Lower lobe of right lung (tissue), 2 donors: ENCODE measurements around the gene NKAIN1. TPM values are rescaled to one million over a fixed set of nuclear protein-coding genes. Genes with fewer than 3 reads are reported as not detected.

Source experiments
- ATAC-seq, 2 donors: fragments of 200-7000 bp; cut with Tn5 transposase; one replicate each; pipeline ENCODE4 v1.9.1; 2020 to 2022; ENCODE audit warnings: mild to moderate bottlenecking in 2 of 2, moderate library complexity in 2 of 2
- DNase-seq: peaks from one replicate; pipeline ENCODE4 v3.0.0-alpha.2; 2020
- H3K27ac ChIP-seq: fragments of 200-600 bp; one replicate; pipeline ENCODE4 v1.8.0; 2022
- H3K27me3 ChIP-seq: fragments of 200-600 bp; one replicate; pipeline ENCODE4 v1.8.0; 2022; ENCODE audit warnings: low read depth
- H3K36me3 ChIP-seq: fragments of 200-600 bp; one replicate; pipeline ENCODE4 v1.8.0; 2022; ENCODE audit warnings: mild to moderate bottlenecking
- H3K4me1 ChIP-seq: fragments of 200-600 bp; one replicate; pipeline ENCODE4 v1.8.0; 2022
- H3K4me3 ChIP-seq: fragments of 200-600 bp; one replicate; pipeline ENCODE4 v1.8.0; 2022; ENCODE audit warnings: mild to moderate bottlenecking
- H3K9me3 ChIP-seq: fragments of 200-600 bp; one replicate; pipeline ENCODE4 v1.8.0; 2022
- intact Hi-C: fragments of 100-400 bp; cut with DNase I; formaldehyde crosslinking; loops from one replicate; pipeline ENCODE4 v1.11.0; 2022
- total RNA-seq: library from RNA; stranded (reverse); fragmentation: NEBNext Ultra II Directional; extraction: Animal tissue kit (Norgen Biotek cat#: 25700); gene quantifications from one replicate; pipeline ENCODE4 v1.2.1, GENCODE V29; 2021
- TF ChIP-seq, protein P1 (sequence below): fragments of 200-600 bp; IDR thresholded peaks from one replicate; pipeline ENCODE4 v1.8.0; 2022; ENCODE audit warnings: antibody characterized with exemption, mild to moderate bottlenecking
- donor health status: DM: no; HTN: yes; CAD: no; lungs with severe emphysema.

The NKAIN1 gene
- total RNA-seq, 1 donor from 2014 or later = not detected

DNA sequence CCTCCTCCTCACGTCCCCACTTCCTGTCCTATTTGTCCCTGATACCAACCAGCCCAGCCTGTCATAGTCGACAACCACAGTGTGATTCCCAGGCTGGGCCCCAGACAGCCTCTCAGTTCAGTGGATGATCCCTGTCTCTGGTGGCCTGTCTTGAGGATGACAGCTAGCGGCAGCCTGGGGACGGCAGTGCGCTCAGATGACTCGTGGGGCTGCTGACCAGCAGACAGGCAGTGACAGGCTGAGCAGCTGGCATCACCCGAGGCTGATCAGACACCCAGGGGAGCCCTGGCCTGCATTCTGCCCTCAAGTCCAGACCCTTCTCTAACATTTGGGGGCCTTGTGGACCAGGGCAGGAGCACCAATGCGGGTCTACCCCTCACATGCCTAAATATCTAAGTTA lies 21.0 kb downstream of the NKAIN1 start:
- H3K36me3 ChIP-seq = no peaks in the 10 kb centered on the region
- H3K27ac ChIP-seq = no peak overlapping the region
- TF ChIP-seq, protein P1, sequence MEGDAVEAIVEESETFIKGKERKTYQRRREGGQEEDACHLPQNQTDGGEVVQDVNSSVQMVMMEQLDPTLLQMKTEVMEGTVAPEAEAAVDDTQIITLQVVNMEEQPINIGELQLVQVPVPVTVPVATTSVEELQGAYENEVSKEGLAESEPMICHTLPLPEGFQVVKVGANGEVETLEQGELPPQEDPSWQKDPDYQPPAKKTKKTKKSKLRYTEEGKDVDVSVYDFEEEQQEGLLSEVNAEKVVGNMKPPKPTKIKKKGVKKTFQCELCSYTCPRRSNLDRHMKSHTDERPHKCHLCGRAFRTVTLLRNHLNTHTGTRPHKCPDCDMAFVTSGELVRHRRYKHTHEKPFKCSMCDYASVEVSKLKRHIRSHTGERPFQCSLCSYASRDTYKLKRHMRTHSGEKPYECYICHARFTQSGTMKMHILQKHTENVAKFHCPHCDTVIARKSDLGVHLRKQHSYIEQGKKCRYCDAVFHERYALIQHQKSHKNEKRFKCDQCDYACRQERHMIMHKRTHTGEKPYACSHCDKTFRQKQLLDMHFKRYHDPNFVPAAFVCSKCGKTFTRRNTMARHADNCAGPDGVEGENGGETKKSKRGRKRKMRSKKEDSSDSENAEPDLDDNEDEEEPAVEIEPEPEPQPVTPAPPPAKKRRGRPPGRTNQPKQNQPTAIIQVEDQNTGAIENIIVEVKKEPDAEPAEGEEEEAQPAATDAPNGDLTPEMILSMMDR = no peak
- DNase-seq (no peak), ATAC-seq (no peak)
- no peaks in the 10 kb centered on the region for H3K27me3 ChIP-seq
- H3K9me3 ChIP-seq = no peaks in the 10 kb centered on the region
- intact Hi-C loops = no loop called here
- H3K4me1 ChIP-seq = peaks cover 5% of the 10 kb centered on the region
- H3K4me3 ChIP-seq = no peak overlapping the region

DNA sequence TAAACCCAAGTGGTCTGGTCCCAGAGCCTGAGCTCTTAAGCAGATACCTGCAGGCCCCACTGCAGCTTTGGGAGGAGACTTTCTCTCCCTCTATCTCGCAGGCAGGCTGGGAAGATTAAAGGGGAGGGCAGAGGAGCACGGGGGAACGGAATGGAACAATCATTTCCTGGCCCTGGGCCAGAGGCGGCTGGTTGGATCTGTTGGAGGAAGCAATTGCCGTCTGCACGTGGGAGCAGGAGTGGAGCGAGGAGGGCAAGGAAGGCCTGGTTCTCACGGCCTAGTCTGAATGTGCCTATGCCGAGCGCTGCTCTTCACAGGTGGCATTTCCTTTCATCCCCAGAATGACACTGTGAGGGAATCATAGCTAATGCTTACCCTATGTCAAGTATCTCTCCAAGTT lies 23.7 kb downstream of the NKAIN1 start:
- Histone ChIP-seq H3K36me3 (no peaks in the 10 kb centered on the region), H3K27me3 (no peaks in the 10 kb centered on the region), H3K4me3 (no peak overlapping the region), H3K4me1 (peaks cover 5% of the 10 kb centered on the region), H3K27ac (no peak overlapping the region), H3K9me3 (no peaks in the 10 kb centered on the region)
- DNase-seq (no peak), ATAC-seq (peak; percentile 31 to 32)
- intact Hi-C loops = no loop called here
- TF ChIP-seq, protein P1 = no peak

DNA sequence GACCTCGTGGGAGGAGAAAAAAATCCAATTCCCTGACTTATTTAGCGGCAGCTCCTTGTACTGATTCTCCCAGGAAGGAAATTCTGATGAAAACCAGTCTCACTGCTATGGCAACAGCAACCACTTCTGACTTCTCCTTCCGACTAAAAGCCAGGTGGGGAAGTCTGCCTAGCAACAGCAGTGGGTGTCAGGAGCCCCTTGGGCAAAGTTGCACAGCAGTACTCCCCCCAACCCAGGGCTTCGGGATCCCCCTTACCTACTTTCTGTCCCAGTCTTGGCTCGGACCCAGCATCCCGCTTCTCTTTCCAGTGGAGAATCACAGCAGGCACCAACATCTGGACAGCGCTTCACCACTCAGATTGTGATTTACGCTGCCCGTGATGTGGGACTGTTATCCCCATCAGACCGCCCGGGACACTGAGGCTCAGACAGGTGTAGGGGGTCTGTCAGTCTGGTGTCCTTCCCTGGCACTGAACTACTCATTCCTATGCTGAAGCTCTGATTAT lies 24.6 kb downstream of the NKAIN1 start:
- no peak overlapping the region for H3K4me3 ChIP-seq
- ATAC-seq (no peak), DNase-seq (no peak)
- intact Hi-C loops = no loop called here
- no peak overlapping the region for H3K27ac ChIP-seq
- H3K27me3 ChIP-seq = no peaks in the 10 kb centered on the region
- H3K36me3 ChIP-seq = no peaks in the 10 kb centered on the region
- H3K9me3 ChIP-seq = no peaks in the 10 kb centered on the region
- TF ChIP-seq, protein P1 = no peak
- H3K4me1 ChIP-seq = peaks cover 5% of the 10 kb centered on the region

DNA sequence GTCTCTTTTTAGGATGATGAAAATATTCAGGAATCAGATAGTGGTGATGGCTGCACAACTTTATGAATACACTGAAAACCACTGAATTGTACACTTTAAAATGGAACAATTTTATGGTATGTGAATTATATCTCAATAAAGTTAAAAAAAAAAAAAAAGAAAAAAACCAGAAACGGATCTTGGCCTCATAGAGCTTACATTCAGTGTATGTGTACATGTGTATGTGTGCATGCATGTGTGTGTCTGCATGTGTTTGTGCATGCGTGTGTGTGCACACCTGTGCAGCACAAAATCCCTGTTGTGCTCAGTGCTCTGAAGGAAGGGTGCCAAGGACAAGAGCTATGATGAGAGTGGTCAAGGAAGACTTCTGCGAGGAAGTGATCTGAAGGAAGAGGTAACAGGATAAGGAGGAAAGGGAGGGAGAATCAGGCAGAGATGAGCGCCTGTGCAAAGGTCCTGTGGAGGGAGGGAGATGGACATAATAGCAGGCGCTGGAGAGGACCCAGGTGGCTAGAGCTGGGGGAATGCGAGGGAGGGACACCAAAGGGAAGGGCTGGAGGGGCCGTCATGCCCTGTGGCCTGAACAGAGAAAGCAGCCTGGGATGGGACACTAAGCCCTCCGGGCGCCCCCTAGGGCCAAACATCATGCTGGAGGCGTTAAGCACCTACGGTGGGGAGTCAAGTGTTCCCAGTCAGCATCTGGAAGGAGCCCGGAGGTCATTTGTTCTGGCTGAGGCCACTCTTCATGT lies 25.2 kb downstream of the NKAIN1 start:
- Histone ChIP-seq H3K27me3 (no peaks in the 10 kb centered on the region), H3K36me3 (no peaks in the 10 kb centered on the region), H3K4me3 (no peak overlapping the region), H3K9me3 (no peaks in the 10 kb centered on the region), H3K4me1 (peaks cover 5% of the 10 kb centered on the region), H3K27ac (no peak overlapping the region)
- TF ChIP-seq, protein P1 = no peak
- no peak for ATAC-seq
- intact Hi-C loops = no loop called here
- DNase-seq = no peak

DNA sequence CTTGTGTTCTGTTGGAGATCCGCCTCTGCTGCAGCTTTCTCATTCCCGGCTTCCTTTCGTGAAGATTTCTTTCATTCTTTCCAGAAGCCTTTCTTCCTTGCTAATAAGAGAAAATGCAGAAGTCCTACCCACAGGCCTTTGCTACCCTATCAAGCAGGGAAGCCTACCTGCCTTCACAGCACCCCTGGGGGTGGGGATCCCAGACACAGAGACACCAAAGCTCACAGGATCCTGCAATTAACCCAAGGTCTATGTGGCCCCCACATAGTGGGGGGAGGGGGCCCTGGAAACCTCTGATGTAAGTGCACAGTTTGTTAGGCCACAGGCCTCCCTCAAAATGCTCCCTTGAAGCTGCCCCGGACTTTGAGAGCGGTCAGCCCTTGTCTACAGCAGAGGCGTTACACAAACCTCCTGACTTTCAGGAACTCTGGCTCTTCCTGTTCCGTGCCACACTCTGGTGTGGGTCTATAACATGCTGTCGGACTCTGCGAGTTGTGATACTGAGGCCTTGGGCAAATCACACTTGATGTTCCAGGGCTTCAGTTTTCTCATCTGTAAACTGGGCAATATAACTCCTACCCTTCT lies 31.2 kb downstream of the NKAIN1 start:
- DNase-seq (no peak), ATAC-seq (peak; percentile 50 to 74)
- H3K27me3 ChIP-seq = no peaks in the 10 kb centered on the region
- H3K9me3 ChIP-seq = no peaks in the 10 kb centered on the region
- no peaks in the 10 kb centered on the region for H3K36me3 ChIP-seq
- no peak overlapping the region for H3K27ac ChIP-seq
- TF ChIP-seq, protein P1 = no peak
- H3K4me1 ChIP-seq = no peaks in the 10 kb centered on the region
- intact Hi-C loops = no loop called here
- no peak overlapping the region for H3K4me3 ChIP-seq
